Body of pancreas (tissue), 4 donors: ENCODE data around the gene ZC2HC1B.

Experiments used
- POLR2A ChIP-seq, 3 donors: fragments of 450-650 bp; IDR thresholded peaks; one replicate each; pipeline ENCODE4 v1.6.1; 2016; ENCODE audit warnings: antibody characterized with exemption in 3 of 3, mild to moderate bottlenecking in 2 of 3
- TF ChIP-seq, protein P1 (sequence below), 7 experiments: fragments of 450-650 bp in 4 of 7; fragments of 200-600 bp in 3 of 7; sonication (generic) in 3 of 7; IDR thresholded peaks; one replicate each; pipeline ENCODE4 v1.5.1; 2016 to 2019; ENCODE audit warnings: antibody characterized with exemption in 7 of 7

DNA sequence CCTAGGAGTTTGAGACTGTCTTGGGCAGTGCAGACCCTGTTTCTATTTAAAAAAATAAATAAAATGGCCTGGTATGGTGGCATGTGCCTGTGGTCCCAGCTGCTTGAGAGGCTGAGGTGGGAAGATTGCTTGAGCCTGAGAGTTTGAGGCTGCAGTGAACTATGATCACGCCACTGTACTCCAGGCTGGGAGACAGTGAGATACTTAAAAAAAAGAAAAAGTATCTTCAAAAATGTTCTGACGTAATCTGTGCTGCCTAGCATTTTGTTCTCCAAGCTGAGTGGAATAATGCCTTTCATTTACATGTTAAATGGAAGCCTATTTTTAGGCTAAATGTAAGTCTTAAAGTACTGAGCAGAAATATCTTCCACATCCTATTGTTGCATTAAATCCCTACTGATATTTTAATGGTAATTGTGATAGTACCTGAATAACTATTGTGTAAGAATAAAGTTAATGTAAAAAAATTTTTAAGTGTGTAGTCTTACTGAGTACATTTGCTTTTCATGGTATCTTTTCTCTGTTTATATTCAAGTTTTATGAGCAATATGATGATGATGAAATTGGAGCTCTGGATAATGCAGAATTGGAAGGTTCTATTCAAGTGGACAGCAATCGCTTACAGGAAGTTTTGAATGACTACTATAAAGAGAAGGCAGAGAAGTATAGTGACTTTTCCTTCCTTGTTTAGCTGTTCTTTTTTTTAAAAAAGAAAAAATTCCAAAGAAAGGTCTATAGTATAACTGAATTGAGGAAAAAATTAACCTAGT lies 4.2 kb upstream of the ZC2HC1B start:
- TF ChIP-seq, protein P1, sequence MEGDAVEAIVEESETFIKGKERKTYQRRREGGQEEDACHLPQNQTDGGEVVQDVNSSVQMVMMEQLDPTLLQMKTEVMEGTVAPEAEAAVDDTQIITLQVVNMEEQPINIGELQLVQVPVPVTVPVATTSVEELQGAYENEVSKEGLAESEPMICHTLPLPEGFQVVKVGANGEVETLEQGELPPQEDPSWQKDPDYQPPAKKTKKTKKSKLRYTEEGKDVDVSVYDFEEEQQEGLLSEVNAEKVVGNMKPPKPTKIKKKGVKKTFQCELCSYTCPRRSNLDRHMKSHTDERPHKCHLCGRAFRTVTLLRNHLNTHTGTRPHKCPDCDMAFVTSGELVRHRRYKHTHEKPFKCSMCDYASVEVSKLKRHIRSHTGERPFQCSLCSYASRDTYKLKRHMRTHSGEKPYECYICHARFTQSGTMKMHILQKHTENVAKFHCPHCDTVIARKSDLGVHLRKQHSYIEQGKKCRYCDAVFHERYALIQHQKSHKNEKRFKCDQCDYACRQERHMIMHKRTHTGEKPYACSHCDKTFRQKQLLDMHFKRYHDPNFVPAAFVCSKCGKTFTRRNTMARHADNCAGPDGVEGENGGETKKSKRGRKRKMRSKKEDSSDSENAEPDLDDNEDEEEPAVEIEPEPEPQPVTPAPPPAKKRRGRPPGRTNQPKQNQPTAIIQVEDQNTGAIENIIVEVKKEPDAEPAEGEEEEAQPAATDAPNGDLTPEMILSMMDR (IDR thresholded peaks at IDR 0.05), result no peak
- no peak for TF ChIP-seq POLR2A (IDR thresholded peaks at IDR 0.05)
